ENCODE results near the gene SLF2.

Gene SLF2, protein sequence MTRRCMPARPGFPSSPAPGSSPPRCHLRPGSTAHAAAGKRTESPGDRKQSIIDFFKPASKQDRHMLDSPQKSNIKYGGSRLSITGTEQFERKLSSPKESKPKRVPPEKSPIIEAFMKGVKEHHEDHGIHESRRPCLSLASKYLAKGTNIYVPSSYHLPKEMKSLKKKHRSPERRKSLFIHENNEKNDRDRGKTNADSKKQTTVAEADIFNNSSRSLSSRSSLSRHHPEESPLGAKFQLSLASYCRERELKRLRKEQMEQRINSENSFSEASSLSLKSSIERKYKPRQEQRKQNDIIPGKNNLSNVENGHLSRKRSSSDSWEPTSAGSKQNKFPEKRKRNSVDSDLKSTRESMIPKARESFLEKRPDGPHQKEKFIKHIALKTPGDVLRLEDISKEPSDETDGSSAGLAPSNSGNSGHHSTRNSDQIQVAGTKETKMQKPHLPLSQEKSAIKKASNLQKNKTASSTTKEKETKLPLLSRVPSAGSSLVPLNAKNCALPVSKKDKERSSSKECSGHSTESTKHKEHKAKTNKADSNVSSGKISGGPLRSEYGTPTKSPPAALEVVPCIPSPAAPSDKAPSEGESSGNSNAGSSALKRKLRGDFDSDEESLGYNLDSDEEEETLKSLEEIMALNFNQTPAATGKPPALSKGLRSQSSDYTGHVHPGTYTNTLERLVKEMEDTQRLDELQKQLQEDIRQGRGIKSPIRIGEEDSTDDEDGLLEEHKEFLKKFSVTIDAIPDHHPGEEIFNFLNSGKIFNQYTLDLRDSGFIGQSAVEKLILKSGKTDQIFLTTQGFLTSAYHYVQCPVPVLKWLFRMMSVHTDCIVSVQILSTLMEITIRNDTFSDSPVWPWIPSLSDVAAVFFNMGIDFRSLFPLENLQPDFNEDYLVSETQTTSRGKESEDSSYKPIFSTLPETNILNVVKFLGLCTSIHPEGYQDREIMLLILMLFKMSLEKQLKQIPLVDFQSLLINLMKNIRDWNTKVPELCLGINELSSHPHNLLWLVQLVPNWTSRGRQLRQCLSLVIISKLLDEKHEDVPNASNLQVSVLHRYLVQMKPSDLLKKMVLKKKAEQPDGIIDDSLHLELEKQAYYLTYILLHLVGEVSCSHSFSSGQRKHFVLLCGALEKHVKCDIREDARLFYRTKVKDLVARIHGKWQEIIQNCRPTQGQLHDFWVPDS

DNA sequence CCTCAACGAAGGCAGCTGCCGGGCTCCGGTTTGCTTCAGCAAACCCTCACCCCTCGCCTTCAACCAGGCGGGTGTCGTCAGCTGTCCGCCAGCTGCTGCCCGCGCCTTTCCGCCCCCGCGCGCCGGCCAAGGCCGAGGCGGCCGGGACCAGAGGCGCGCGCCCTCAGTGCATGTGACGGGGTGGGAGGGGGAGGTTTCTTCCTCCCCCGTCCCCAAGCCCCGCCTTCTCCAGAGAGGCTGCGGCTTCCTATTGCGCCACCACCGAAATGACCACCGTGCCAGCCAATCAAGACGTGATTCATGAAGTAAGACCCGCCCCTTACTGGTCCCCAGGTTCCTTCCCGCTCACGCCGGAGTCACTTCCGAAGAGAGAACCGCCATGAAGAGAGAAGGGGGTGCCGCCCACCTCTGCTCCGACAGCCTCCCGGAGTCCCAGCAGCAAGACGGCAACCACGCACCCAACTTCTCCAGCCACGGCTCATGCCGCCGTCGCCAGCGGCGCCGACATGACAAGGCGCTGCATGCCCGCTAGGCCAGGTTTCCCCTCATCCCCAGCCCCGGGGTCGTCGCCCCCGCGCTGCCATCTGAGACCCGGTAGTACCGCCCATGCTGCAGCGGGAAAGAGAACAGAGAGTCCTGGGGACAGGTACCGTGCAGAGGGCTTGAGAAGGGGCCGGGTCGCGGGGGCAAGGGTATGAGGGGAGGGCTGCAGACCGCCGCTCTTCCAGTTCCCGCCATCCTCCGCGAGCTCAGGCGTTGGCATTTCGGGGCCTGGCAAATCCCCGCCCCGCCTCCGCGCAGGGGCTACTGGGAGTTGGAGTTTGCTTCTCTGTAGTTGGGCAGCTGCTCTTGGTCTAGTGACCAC lies at the start of gene SLF2:
SLF2 (plus strand) TSS at position 359 of the 865 bp plus-strand sequence; CDS start at position 507, 148 bp downstream.
- DNase-seq (ENCODE audit: low spot score): peak; percentile 91

DNA sequence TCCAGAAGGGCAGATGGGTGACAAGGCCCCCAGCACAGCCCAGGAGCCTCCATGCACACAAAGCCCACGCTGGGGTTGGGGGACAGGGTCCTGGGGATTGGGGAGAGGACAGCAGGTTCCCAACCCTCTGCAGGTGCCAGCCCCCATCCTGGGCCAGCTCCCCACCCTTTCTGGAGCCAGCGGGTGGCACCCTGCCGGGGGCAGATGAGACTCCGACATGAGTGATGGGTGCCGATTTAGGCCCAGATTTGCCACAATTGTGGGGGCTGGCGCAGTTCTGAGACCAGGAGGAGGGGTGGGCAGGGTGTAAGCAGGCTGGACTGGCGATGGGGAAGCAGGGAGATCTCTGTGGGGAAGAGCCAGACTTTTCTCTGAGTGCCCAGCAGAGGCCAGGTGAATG lies 49.3 kb upstream of the SLF2 start:
- no peak for DNase-seq (ENCODE audit: low spot score)

DNA sequence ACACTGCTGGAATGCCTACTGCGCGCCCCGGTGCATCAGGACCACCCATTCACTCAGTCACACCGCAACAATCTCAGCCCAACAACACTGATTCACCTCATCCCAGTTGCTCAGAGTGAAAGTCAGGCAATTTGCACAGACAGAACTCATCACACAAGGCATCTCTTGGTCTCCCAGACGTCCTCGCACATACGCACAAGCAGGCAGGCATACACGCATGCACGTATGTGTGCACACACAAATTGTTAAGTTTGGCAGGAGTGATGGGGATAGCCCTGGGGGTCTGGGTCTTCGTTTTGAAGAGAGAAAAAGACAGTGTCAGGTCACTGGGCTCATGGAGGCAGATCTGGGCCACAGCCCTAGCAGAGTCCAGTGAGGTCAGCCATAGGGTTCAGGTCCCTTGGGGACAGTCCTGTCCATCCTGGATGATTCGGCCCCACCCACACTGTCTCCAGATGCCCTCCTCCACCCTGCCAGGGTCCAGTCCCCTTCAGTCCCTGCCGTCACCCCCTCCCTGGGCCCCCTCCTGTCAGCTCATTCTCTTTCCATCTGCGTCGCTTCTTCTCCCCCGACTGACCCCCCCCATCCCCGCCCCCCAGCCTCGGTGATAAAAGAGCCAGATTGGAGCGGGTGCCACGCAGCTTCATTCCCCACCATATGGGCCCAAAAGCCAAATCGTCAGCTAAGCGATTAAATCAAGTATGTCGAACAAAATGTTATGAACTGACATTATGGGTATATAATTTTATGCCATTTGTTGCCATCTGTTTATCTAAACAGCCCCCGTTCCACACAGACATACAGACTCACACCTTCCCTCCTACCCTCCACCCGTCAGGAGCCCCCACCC lies 48.5 kb upstream of the SLF2 start:
- no peak for DNase-seq (ENCODE audit: low spot score)

DNA sequence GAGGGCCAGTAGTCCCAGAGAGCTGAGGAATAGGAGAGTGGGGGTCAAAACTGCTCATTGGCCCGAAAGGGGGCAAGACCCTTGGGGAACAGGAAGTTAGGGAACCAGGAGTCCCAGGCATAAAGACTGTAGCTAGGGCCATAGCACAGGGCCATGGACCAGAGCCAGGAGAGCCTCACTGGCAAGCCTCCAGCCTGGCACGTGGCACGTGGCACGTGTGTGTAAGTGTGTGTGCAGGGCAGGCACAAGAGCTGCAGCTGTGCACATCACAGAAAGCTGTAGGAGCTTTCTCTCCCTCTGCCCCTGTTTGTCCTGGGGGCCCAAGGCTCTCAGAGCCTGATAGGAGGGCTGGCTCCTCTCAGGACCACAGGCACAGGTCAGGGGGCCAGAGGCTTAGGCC lies 47.8 kb upstream of the SLF2 start:
- no peak for DNase-seq (ENCODE audit: low spot score)

DNA sequence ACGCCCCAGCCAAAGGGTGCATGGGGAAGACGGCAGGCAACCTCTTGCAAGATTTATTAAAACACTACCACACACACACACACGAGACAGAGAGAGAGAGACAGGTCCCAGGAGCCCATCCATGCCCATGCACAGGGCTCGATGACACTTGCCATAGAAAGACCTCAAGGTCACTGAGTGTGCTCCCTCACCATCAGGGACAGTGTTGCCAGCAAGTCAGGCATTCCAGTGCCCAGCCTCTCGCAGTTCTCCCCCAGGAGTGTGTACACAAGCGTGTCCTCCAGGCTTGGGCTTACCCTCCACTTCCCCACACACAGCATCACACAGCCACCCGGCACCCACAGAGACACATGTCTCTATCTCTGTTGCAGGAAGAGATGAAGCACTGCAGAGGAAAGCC lies 46.8 kb upstream of the SLF2 start:
- DNase-seq (ENCODE audit: low spot score): no peak

DNA sequence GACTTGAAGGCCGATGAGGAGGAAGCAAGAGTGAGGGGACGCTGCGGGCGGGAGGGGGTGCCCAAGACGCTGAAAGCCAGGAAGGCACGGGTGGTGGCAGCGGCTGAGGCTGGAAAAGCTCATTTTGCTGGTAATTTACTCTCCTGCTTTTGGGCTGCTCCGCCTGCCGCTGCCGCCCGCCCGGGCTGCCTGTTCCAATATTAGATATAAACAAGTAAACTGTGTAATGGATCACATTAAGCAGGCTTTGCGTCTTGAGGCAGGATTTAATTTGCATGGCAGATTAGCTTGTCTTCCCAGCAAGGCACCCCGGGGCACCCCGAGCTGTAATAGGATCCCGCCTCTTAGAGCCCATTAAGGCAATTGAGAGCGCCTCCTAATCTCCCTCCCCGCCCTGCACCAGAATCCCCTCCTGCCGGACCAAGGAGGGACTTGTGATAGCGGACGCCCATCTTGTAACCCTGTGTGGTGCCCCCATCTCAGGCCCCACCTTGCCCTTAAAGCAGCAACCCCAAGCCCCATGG lies 46.1 kb upstream of the SLF2 start:
- no peak for DNase-seq (ENCODE audit: low spot score)

DNA sequence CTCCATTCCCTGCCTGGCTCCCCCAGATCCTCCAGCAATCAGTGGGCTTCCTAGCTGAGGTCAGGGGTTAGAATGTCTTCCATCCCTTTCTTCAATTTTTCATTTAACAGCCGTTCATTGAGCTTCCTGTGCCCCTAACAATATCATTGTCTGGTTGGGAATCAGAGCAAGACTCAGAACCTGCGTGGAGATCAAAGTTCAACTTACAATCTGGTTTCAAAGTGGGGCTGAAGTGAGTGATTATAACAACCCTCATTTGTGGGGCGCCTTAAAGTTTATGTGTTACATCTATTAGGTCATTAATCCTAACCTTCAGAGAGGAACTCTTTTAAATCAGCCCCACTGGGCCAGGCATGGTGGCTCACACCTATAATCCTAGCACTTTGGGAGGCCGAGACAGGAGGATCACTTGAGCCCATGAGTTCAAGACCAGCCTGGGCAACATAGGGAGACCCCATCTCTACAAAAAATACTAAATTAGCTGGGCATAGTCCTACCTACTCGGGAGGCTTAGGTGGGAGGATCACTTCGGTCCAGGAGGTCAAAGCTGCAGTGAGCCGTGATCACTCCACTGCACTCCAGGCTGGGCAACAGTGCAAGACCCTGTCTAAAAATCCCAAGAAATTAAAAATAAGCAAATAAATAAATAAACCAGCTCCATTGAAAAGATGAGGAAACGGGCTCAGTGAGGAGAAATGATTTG lies 45.4 kb upstream of the SLF2 start:
- DNase-seq (ENCODE audit: low spot score): no peak

DNA sequence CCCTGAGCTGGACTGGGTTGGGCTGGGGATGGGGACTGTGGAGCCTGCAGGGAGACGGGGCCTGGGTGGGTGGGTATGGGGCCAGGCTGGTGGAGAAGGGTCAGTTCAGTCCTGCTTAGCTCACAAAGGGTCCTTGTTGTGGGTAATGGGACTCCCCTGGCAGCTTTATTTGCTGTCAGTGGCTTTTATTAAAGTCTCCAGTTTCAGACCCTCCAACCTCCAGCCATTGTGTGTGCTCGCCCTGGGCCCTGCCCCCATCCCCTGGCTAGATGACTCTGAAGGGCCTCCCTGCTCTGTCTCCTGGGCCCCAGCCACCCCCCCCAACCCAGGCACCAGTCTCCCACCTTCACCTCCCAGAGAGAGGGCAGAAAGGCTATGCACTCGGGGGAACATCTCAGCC lies 44.4 kb upstream of the SLF2 start:
- DNase-seq (ENCODE audit: low spot score): no peak

DNA sequence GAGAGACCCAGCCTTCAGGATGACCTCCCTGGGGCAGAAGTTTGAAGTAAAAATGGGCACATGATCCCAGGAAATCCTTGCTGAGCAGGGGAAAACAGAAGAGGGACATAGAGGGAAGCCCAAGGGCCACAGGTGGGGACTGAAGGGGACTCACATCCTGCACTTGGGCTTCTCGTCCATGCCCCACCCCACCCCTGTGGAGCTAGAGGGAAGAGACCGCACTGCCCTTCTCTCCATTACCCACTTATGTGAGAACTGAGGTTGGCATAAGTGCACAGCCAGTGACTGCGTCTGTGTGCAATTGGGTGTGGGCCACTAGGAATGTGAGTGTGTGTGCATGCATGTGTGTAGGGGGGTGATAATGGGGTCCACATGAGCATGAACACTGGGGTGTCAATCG lies 43.4 kb upstream of the SLF2 start:
- DNase-seq (ENCODE audit: low spot score): no peak

DNA sequence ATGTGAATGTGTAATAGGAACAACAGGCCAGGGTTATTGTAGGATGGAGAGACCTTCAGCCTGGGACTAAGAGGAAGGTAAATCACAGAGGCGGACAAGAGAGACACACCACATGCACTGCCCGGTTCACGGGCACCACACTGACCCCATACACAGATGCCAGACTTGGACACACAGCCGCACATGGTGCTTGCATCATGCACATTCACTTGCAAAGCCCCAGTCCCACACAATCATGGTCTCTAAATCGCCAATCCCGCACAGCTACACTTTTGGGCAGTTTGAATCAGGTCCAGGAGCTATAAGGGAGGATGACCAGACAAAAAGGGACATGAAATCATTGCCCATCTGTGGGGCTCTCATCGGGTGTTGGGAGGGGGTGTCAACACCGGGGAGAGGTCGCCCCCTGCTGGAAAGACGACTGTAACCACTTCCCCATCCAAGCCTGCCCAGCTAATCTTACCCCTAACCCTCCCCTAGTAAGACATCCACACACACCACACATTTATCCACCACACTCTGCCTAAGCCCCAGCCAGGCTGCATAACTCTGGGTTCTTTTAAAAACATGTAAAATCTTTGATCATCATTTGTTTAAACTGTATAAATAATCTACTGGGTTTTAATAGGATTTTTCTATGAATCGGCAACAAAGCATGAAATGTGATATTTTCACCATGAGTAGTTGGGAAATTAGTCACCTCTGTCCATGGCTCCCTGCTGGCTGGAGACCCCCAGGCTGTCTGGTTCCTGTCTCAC lies 40.5 kb upstream of the SLF2 start:
- DNase-seq (ENCODE audit: low spot score): peak; percentile 86

DNA sequence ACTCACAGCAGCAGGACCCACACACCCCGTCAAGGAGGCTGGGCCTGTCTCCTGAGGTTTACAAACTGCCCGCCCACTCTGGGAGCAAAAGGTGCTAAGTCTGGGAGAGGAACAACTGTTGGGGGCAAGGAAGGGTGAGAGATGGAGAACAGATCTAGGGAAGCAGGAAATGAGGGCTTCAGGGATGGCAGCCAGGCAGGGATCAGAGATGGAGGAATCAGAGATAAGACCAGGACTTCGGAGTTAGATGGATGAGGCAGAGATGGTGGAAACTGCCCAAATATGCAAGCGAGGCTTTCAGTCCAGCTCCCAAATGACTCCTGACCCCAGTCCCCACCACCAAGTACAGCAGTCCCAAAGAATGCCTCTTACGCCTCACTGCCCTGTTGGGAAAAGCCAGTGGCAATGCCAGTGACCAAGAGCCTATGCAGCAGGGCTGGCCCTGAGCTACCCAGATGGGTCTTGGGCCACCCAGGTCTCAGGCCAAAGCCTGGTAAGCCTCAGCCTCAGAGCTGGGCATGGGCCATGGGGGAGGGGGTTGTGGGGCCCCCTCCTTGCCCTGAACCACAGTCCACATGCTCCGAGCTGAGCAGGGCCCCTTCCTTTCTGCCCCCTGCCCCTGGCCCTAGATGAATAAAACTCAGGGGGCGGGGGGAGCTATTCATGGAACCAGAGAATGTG lies 39.5 kb upstream of the SLF2 start:
- no peak for DNase-seq (ENCODE audit: low spot score)

DNA sequence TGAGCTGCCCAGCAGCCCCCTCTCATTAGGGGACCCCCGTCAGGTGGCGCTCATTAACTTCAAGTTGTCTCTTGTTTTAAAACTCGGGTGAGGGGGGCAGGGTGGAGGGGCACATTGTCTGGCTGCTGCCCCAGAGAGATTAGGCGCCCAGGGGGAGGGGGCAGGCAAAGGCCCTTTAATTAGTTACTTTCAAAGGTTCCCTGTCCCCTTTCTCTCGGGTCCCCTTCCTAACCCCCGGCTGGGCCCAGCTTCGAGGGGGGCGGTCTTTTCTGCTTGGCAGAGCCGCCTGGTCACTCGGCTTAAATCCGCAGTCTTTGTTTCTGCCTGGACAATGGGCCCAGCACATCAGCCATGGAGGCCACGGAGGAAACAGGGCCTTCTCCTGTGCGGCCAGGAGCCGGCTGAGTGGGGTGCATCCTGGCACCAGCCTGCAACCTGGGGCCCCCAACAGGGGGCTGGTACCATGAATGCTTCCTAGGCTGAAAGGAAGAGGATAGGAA lies 38.9 kb upstream of the SLF2 start:
- DNase-seq (ENCODE audit: low spot score): no peak

DNA sequence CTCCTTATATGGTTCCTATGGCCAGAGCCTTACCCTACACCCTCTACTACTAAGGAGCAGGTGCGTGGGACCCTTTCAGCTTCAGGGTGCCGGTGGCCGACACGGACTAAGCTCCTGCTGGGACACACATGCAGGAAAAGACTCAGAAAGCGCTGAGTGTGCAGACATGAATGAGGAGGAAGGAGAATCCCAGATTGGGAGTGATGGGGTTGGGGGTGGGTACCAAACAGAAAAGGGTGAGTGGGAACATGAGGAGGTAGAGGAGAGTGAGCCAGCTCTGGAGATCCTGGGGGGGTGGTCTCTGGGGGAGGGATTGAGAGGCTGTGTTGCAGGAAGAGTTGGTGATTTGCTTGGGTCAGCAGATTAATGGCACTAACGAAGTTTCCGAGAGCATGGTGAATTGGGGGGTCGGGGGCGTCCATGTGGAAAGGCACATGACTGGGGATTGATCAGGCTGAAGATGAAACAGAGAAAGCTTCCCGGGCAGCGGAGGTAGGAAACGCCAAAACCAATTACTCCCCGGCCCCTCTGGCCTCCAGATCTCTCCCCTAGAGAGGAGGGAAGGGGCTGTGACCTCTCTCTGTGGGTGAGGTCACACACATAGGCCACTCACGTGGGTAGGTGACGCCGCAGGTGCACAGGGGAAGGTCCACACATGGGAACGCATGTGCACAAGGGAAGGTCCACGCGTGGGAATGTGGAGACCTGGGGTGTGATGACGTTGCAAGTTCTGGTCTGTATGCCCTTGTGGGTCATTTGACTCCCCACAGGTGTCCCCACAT lies 37.9 kb upstream of the SLF2 start:
- no peak for DNase-seq (ENCODE audit: low spot score)

DNA sequence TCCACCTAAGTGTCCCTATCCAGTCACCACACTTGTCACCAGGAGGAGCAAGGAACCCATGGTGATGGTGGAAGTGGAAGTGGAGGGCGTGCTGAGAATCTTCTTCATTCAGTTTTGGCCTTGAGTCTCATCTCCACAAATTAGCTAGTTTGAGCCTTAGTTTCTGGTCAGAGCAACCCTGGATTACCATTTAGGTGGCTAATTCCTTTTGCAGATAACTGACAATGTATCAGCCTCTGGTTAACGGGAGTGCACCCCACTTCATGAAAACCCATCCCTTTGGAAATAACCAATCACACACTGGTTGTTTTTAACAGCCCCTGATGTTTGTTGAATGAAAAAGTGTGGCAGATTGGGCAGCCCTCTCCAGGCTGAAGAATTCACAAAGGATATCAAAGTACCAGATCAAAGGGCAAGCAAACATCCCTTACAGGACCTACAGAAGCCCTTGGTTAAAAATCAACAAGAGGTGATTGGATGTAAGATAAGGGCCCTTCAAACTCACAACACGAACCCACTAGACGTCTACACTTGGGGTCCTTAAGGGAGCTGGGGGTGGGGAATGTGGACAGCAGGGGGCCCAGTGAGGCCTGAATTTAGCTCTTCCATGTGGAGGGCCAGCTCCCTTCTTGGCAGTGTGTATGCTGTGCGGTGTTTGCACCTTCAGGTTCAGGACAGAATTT lies 37.1 kb upstream of the SLF2 start:
- DNase-seq (ENCODE audit: low spot score): no peak

DNA sequence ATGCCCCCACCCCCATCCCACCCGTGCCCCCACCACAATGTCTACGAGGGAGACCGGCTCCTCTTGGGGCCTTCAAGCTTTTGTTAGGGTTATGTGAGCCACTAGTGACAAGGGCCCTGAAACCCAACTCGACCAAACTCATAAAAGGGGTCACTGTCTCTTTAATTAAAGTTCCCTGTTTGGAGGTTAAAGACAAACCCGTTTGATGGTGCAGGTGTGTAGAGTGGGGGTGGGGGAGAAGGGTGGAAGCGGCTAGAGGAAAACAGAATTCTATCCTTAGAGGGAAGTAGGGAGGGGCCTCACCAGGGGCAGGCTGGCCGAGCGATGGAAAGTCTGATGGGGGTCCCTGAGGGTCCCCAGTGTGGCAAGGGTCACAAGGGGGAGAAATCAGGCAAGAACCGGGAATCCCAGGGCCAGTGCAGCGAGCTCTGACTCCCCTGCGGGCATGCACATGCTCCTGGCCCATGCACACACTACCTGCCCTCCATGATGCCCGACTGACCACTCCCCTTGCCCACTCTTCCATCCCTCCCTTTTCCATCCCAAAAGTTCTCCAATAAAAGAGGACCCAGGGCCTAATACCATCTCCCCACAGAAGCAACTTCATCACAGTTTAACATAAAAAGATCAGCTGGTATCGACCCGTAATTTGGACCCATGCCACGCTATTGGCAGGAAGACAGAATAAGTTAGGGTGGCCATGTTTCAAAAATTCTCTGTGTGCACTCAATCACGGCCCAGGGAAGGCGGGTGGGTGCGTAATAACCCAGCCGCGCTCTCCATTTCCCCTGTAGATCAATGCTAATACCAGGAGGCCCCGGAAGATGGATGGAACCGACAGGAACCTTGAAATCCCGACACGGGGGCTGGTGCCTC lies 35.9 kb upstream of the SLF2 start:
- DNase-seq (ENCODE audit: low spot score): no peak

DNA sequence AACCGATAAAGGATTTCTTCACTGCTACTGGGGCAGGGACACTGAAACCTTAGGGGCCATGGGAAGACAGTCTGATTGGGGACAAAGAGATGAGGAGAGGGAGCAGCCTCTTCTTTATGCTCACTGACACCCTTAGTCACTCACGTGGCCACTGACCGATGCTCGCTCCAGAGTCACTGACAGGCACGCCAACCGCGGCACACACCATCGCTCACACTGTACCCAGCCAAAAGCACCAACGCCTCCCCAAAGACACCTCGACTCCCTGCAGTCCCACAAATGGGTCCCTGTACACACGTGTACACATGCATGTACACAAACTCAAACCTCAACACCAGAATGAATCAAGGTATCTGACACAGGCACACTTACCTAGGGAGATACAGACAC lies 35.3 kb upstream of the SLF2 start:
- no peak for DNase-seq (ENCODE audit: low spot score)

All from HuH-7 (cell line).